Stimulated activated naive CD8-positive, alpha-beta T cell treated with anti-CD3 and anti-CD28 coated beads, Interleukin-15, amount 100 ng/mL, for 72 hours (primary cell): ENCODE results near the gene IL23R.

Experiments used
- ATAC-seq: fragments of 150-1000 bp; cut with Tn5 transposase; 2 replicates; pipeline ENCODE4 v1.10.0; 2021; ENCODE audit warnings: mild to moderate bottlenecking, moderate library complexity
- DNase-seq, 2 donors: peaks; one replicate each; pipeline ENCODE4 v3.0.0; 2021 to 2022
- H3K27ac Mint-ChIP-seq, 2 donors: one replicate each; pipeline ENCODE4 v1.8.0; 2022; ENCODE audit warnings: mild to moderate bottlenecking in 2 of 2, mixed read lengths in 2 of 2, moderate library complexity in 2 of 2
- H3K27me3 Mint-ChIP-seq: one replicate; pipeline ENCODE4 v1.8.0; 2022; ENCODE audit warnings: mixed read lengths
- H3K4me1 Mint-ChIP-seq: one replicate; pipeline ENCODE4 v1.8.0; 2022; ENCODE audit warnings: mild to moderate bottlenecking, mixed read lengths
- H3K4me3 Mint-ChIP-seq, 2 donors: one replicate each; pipeline ENCODE4 v1.8.0; 2022; ENCODE audit warnings: mild to moderate bottlenecking in 2 of 2, mixed read lengths in 2 of 2, moderate library complexity in 1 of 2
- H3K9me3 Mint-ChIP-seq, 2 donors: one replicate each; pipeline ENCODE4 v1.8.0; 2022; ENCODE audit warnings: mixed read lengths in 2 of 2

The IL23R gene

DNA sequence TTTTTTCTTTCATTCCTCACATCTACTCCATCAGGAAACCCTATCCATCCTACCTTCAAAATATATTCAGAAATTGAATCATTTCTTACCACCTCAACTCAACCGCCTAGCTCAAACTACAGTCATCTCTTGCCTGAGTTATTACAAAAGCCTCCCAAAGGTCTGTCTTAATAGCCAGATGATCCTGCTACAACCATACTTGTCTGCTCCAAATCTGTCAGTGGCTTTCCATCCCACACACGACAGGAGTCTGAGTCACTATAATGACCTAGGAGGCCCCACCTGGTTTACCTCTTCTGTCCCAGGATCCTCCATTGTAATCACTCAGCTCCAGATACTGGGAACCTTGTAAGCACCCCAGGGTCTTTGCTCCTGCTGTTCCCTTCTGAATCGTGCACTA is 104.3 kb downstream of the IL23R start:
- H3K4me3 Mint-ChIP-seq = no peak overlapping the region
- H3K9me3 Mint-ChIP-seq = peaks cover 22 to 29% of the 10 kb centered on the region in 2 donors
- peak overlapping the region in 1 of 2 donors; percentile 18 for H3K27ac Mint-ChIP-seq
- H3K27me3 Mint-ChIP-seq = no peaks in the 10 kb centered on the region
- peak in 1 of 2 donors; percentile 33 for DNase-seq
- peak; percentile 14 for ATAC-seq
- peaks cover 34% of the 10 kb centered on the region for H3K4me1 Mint-ChIP-seq

DNA sequence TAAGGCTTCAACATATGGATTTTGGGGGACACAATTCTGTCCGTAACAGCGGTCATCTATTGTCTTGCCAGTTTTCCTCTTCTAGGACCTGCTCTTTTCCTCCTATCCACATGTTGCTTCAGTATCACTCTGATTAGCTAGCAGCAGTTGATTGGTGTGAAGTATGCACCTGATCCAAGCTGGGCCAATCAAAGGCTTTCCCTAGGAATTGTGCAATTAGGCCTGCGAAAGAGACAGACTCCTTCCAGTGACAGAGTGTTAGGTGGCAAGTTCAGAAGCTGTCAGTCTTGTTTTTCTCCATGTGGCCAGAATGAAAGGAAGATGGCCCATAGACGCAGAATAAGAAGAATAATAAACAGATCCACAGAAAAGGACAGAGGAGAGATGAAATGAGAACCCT is 107.3 kb downstream of the IL23R start:
- H3K4me3 Mint-ChIP-seq = peak overlapping the region in 1 of 2 donors; percentile 30
- peaks cover 50% of the 10 kb centered on the region for H3K4me1 Mint-ChIP-seq
- H3K27me3 Mint-ChIP-seq = peaks cover 6% of the 10 kb centered on the region
- H3K27ac Mint-ChIP-seq = peak overlapping the region; percentile 21 to 96
- ATAC-seq (no peak), DNase-seq (no peak)
- peaks cover 29 to 42% of the 10 kb centered on the region in 2 donors for H3K9me3 Mint-ChIP-seq

DNA sequence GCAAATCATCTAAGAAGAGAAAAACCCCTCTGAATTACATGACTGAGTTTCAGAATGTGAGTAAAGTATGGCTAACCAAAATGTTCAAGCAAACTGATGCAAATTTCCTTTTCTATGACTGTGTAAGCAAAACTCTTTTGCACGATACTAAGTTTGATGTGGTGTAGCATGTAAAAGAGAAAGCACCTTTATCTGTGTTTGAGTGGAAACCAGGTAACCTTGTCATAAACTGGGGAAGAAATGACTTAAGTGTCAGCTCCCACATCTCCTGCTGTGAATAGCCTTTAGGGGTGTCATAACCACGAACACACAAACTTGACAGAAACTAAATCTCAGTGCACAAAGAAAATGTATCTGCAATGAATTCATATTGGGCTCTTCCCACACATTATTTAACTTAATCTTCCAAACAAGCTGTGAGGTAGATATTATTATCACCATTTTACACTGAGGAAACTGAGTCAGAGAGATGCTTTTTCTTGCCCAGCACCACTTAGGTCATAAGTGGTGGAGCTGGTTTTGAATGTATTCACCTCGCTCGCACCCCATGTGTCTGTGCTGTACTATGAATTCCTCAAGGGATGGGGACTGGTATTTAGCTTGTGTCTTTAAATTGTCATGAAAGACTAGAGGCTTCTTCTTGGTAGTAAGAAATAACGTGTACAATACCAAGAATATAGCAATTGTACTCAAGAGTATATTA is 108.5 kb downstream of the IL23R start:
- Mint-ChIP-seq H3K4me3 (peak overlapping the region; percentile 6 to 12), H3K27me3 (peaks cover 6% of the 10 kb centered on the region), H3K27ac (peak overlapping the region; percentile 87 to 96), H3K9me3 (peaks cover 29 to 42% of the 10 kb centered on the region in 2 donors), H3K4me1 (peaks cover 49% of the 10 kb centered on the region)
- DNase-seq (peak; percentile 45 to 63), ATAC-seq (peak; percentile 99)

DNA sequence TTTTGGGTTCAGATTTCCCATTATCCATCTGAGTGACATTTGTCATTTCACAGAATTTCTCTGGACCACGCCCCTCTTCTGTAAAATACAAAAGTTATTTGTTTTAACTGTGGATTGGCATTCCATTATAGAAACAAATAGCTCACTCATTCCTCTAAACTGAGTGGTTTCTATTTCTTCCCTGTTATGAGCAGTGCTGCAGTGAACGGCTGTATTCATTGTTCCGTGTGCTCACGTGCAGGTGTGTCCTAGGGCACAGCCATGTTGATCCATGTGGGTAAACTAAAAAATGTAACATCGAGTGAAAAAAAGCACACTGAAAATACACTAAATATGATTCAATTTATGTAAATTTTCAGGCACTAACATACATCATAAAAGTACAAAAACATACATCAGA is 114.4 kb downstream of the IL23R start:
- Mint-ChIP-seq H3K4me3 (no peak overlapping the region), H3K27ac (no peak overlapping the region), H3K27me3 (peaks cover 6% of the 10 kb centered on the region), H3K4me1 (peaks cover 47% of the 10 kb centered on the region), H3K9me3 (peaks cover 7 to 12% of the 10 kb centered on the region in 2 donors)
- ATAC-seq (no peak), DNase-seq (no peak)

DNA sequence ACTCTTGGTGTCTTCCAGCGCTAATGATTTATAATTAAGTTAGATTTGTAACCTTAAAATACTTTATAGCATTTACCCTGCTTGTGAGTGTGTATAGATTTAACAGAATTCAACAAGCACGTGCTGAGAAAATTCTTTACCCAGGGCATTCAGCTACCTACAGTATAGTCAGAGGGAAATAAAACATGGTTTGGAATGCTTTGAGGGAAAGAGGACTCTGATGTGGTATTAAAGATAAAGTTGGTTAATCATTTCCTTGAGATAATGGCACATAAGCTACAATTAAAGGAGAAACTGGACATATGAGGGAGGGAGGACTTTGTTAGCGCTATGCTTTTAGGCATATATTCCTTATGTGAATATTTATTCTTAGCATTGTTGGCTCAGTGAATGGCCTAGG is 115.0 kb downstream of the IL23R start:
- ATAC-seq = no peak
- Mint-ChIP-seq H3K27me3 (peaks cover 6% of the 10 kb centered on the region), H3K4me3 (no peak overlapping the region), H3K27ac (no peak overlapping the region), H3K9me3 (peaks cover 2 to 8% of the 10 kb centered on the region in 2 donors), H3K4me1 (peaks cover 47% of the 10 kb centered on the region)
- no peak for DNase-seq

DNA sequence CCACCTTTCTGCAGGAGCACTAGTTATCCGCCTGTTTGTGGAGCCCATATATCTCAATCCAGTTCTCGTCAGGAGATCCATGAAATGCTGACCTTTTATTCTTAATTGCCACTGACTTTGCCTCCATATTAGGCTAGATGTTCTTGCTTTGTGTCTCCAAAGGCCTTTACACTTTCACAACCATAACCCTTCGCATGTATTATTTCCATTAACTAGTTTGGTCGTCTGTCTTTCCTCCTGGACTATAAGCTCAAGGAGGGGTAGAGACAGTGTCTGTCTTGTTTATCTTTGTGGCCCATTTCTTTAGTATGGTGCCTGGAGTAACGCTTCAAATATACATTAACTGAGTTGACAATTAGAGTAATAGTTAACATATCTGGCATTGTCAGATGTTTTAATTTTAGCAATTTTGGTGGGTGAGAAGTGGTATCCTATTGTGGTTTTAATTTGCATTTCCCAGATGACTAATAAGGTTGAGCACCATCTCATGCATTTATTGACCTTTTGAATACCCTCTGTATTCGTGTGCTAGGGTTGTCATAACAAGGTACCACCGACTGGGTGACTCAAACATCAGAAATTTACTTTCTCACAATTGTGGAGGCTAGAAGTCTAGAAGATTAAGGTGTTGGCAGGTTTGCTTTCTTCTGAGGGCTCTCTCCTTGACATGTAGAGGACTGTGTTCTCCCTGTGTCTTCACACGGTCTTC is 119.7 kb downstream of the IL23R start:
- peak overlapping the region; percentile 97 to 99 for H3K27ac Mint-ChIP-seq
- peak; percentile 99 for ATAC-seq
- peaks cover 68% of the 10 kb centered on the region for H3K4me1 Mint-ChIP-seq
- peak; percentile 48 to 59 for DNase-seq
- peak overlapping the region; percentile 49 to 61 for H3K4me3 Mint-ChIP-seq
- peaks cover 5 to 8% of the 10 kb centered on the region in 2 donors for H3K9me3 Mint-ChIP-seq
- H3K27me3 Mint-ChIP-seq = no peaks in the 10 kb centered on the region

DNA sequence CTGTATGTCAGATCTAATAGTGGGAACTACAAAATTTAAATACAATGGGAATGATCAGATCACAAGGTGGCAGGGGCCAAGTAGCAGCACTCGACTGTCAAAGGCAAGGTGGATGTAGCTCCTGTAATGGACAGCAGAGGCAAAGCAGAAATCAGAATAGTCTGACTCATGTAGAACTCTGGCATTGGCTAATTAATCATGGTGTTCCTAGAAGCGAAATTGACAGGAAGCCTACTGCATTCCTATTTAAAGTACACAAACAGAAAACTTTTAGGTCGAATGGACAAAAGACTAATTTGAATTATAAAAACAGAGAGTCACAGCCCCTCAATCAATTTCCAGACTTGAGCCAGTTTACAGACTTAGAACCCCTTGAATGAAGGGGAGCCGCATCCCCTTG is 124.0 kb downstream of the IL23R start:
- Mint-ChIP-seq H3K4me1 (peaks cover 53% of the 10 kb centered on the region), H3K27ac (no peak overlapping the region), H3K4me3 (no peak overlapping the region), H3K9me3 (peaks cover 17 to 25% of the 10 kb centered on the region in 2 donors), H3K27me3 (peaks cover 10% of the 10 kb centered on the region)
- ATAC-seq = no peak
- DNase-seq = no peak

DNA sequence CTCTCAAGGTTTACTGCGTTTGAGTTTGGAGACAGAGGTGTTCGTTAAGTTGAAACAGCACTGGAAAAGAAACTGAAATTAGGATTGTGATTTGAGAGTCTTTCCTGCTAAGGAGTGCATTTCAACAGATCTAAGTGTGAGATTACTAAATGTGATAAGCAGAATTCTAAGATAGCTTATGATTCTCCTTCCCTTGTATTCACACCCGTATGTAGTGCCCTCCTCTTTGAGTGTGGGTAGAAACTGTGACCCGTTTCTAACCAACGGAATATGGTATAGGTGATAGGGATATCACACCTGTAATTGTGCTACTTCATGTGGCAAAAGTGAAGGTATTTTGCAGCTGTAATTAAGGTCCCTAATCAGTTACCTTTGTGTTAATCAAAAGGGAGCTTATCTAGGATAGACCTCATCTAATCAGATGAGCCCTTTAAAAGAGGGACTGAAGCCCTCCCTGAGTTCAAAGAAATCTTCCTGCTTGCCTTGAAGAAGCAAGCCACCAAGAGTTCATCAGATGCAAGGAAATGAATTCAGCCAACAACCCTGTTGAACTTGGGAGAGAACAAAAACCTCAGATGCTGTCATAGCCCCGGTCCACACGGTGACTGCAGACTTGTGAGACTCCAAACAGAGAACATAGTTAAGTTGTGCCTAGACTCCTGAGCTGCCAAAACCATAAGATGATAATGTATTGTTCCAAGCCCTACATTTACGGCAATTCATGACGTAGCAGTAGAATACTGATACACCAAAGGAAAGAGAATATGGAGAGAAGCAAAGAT is 128.8 kb downstream of the IL23R start:
- H3K27me3 Mint-ChIP-seq = peaks cover 17% of the 10 kb centered on the region
- peak; percentile 66 for ATAC-seq
- peaks cover 17 to 19% of the 10 kb centered on the region in 2 donors for H3K9me3 Mint-ChIP-seq

DNA sequence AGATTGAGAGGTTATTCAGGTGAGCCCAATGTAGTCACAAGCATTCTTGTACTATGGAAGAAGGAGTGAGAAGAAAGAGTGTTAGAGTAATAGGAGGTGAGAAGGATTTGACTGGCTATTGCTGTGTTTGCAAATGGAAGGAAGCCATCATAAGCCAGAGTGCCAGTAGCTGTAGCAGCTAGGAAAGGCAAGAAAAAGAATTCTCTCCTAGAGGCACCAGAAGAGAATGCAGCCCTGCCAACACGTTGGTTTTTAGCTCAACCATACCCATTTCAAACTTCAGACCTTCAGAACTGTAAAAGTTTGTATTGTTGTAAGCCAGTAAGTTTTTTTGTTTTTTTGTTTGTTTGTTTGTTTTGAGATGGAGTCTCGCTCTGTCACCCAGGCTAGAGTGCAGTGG is 132.5 kb downstream of the IL23R start:
- no peak overlapping the region for H3K27ac Mint-ChIP-seq
- DNase-seq (no peak), ATAC-seq (no peak)
- peaks cover 0 to 9% of the 10 kb centered on the region in 2 donors for H3K9me3 Mint-ChIP-seq
- H3K4me3 Mint-ChIP-seq = no peak overlapping the region
- peaks cover 9% of the 10 kb centered on the region for H3K27me3 Mint-ChIP-seq
- H3K4me1 Mint-ChIP-seq = peaks cover 43% of the 10 kb centered on the region

More for the DNA sequence above, 128.8 kb downstream of the IL23R start:
- DNase-seq = no peak
- Mint-ChIP-seq H3K27ac (peak overlapping the region in 1 of 2 donors; percentile 57), H3K4me1 (peaks cover 22% of the 10 kb centered on the region), H3K4me3 (peak overlapping the region in 1 of 2 donors; percentile 34)

DNA sequence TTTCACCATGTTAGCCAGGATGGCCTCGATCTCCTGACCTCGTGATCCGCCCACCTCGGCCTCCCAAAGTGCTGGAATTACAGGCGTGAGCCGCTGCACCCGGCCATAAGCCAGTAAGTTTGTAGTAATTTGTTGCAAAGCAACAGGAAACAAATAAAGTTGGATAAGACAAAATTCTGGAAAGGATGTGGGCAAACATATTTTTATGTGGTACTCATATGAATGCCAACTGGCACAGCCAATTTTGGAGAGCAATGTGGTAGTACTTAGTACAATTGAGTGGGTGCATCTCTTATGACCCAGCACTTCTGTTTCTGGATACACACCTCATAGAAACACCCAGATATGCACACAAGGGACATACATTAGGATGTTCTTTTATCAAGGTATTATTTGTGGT is 133.0 kb downstream of the IL23R start:
- no peak for ATAC-seq
- Mint-ChIP-seq H3K27me3 (peaks cover 7% of the 10 kb centered on the region), H3K4me3 (no peak overlapping the region), H3K4me1 (peaks cover 48% of the 10 kb centered on the region), H3K9me3 (peaks cover 0 to 9% of the 10 kb centered on the region in 2 donors), H3K27ac (no peak overlapping the region)
- no peak for DNase-seq

DNA sequence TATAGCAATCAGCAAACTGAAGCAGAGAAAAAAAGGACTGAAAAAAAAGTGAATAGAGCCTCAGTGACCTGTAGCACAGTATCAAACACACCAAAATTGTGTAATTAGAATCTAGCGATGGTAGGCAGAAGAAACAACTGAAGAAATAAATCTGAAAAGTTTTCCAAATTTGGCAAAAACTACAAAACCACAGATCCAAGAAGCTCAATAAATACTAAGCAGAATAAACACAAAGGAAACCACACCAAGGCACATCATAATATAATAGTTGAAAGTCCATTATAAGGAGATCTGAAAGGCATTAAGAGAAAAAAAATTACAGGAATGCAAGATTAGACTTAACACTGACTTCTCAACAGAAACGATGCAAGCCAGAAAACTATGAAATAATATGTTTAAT is 134.3 kb downstream of the IL23R start:
- DNase-seq = no peak
- peaks cover 7% of the 10 kb centered on the region for H3K27me3 Mint-ChIP-seq
- peaks cover 51% of the 10 kb centered on the region for H3K4me1 Mint-ChIP-seq
- no peak overlapping the region for H3K27ac Mint-ChIP-seq
- ATAC-seq = no peak
- H3K9me3 Mint-ChIP-seq = peaks cover 0 to 4% of the 10 kb centered on the region in 2 donors
- H3K4me3 Mint-ChIP-seq = no peak overlapping the region

DNA sequence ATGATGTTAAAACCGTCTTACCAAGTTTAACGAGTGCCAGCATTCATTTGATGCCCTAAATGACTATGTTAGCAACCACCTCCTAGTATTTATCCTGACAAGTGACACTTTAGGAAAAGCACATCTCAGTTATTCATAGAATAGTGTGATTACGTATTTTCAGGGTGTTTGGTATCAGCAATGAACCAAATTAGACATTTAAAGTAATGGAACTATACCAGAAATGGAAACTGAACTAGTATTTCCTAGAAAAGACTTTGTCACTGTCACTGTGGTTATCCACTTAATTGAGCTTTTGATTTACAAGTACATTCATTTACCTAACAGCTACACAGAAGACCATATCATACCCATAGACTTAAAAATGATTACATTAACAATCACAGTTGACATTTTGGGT is 137.8 kb downstream of the IL23R start:
- Mint-ChIP-seq H3K4me1 (peaks cover 65% of the 10 kb centered on the region), H3K4me3 (peak overlapping the region; percentile 57 to 73), H3K27me3 (no peaks in the 10 kb centered on the region), H3K9me3 (no peaks in the 10 kb centered on the region), H3K27ac (peak overlapping the region; percentile 90 to 96)
- ATAC-seq (peak; percentile 73), DNase-seq (no peak)

DNA sequence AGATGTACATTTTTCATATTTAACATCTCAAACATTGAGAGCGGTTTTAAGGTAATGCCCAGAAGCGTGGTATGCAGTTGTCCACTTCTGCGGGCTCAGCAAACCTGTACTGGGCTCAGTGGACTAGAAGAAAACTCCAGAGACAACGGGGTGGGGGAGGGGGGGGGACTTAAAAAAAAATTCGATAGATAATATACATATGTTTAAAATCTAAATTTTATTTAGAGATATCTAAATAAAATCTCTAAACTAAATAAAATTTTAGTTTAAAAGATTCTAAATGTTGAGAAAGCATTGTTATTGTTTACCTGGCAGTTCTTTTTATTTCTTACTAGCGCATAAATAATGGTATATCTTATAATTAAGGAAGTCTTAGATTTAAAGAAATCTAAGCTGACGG is 140.3 kb downstream of the IL23R start:
- Mint-ChIP-seq H3K4me3 (peak overlapping the region; percentile 94), H3K27ac (peak overlapping the region; percentile 96 to 97), H3K27me3 (no peaks in the 10 kb centered on the region), H3K4me1 (peaks cover 75% of the 10 kb centered on the region), H3K9me3 (no peaks in the 10 kb centered on the region)
- ATAC-seq (no peak), DNase-seq (no peak)

DNA sequence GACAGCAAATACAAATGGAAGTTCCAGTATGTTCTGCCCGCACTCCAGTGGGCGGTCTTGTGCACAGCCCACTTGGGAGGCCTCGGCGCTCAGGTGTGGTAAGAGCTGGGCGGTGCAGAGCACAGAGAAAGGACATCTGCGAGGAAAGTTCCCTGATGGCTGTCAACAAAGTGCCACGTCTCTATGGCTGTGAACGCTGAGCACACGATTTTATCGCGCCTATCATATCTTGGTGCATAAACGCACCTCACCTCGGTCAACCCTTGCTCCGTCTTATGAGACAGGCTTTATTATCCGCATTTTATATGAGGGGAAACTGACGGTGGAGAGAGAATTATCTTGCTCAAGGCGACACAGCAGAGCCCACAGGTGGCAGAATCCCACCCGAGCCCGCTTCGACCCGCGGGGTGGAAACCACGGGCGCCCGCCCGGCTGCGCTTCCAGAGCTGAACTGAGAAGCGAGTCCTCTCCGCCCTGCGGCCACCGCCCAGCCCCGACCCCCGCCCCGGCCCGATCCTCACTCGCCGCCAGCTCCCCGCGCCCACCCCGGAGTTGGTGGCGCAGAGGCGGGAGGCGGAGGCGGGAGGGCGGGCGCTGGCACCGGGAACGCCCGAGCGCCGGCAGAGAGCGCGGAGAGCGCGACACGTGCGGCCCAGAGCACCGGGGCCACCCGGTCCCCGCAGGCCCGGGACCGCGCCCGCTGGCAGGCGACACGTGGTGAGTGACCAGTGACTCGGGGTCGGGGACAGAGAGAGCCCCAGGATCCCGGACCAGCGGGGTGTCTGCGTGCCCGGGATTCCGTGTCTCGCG is 141.2 kb downstream of the IL23R start, which contains the start of gene IL12RB2:
IL12RB2 (plus strand) TSS at position 623 of the 810 bp plus-strand sequence. CDS start 12,496 bp downstream, outside the sequence.
- Mint-ChIP-seq H3K4me1 (peaks cover 74% of the 10 kb centered on the region), H3K27me3 (no peaks in the 10 kb centered on the region), H3K9me3 (no peaks in the 10 kb centered on the region), H3K27ac (peak within 1 kb of the TSS; percentile 96 to 98), H3K4me3 (peak within 1 kb of the TSS; percentile 94 to 97)
- peak; percentile 55 to 82 for DNase-seq
- peak; percentile 89 for ATAC-seq

DNA sequence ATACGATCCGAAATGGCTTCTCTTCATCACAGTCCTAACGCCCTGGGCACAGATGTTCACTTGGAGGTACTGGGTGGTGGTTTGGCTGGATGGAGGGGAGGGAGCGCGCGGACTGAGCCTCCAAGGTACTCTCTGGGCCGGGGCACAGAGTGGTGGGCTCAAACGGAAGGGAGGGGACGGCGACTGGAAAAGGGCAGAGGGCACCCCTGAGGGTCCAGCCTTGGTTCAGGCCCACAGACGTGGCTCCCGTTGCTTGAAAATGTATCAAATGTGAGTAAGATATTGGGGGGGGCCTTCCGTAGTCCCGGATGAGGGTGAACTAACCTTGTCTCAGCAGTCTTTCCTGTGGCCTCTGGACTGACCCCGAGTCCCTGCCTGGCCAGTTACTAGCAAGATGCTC is 141.9 kb downstream of the IL23R start:
- H3K4me1 Mint-ChIP-seq = peaks cover 74% of the 10 kb centered on the region
- DNase-seq (peak; percentile 10 to 35), ATAC-seq (no peak)
- no peaks in the 10 kb centered on the region for H3K9me3 Mint-ChIP-seq
- peak overlapping the region; percentile 96 to 98 for H3K27ac Mint-ChIP-seq
- H3K4me3 Mint-ChIP-seq = peak overlapping the region; percentile 94 to 97
- H3K27me3 Mint-ChIP-seq = no peaks in the 10 kb centered on the region
